Caco-2 (cell line): Measurements from ENCODE around the gene SAMD4B. TPM values are rescaled to one million over a fixed set of nuclear protein-coding genes. Genes with fewer than 3 reads are reported as not detected.

Experiments used
- BruUV-seq: library from RNA; stranded (reverse); fragments of 400-500 nt; replicated peaks from 2 replicates; lab custom pipeline; 2021; lab: Mats Ljungman, UMichigan
- CTCF ChIA-PET: fragments of 300-600 bp; sonication (Branson Sonifier 250); formaldehyde crosslinking; loops from one replicate; lab custom pipeline; 2022; ENCODE audit warnings: antibody characterized with exemption; lab: Charles Lee
- POLR2A ChIA-PET: fragments of 300-600 bp; sonication (Branson Sonifier 250); formaldehyde crosslinking; loops from one replicate; lab custom pipeline; 2022; ENCODE audit warnings: antibody characterized with exemption; lab: Charles Lee
- DNase-seq, 2 experiments: peaks; one replicate each; pipeline versions ENCODE4 v3.0.0 to v3.0.0-alpha.2; 2020 to 2022
- H3K27me3 ChIP-seq: replicated peaks from 2 replicates; pipeline ENCODE4 v1.6.0; 2011; ENCODE audit warnings: low read length; ENCODE audit not compliant: control insufficient read depth, insufficient read depth
- H3K36me3 ChIP-seq: 2 replicates; pipeline ENCODE4 v1.5.1; 2011; ENCODE audit warnings: low read length; ENCODE audit not compliant: control insufficient read depth, insufficient read depth
- H3K4me1 ChIP-seq: fragments of 250-450 bp; sonication (Bioruptor Pico); 2 replicates; pipeline ENCODE4 v1.5.1; 2020; ENCODE audit warnings: mild to moderate bottlenecking
- H3K4me3 ChIP-seq: 2 replicates; pipeline ENCODE4 v1.5.1; 2011; ENCODE audit warnings: low read depth, mild to moderate bottlenecking, control low read depth, low read length
- H3K9me3 ChIP-seq: fragments of 250-450 bp; sonication (Bioruptor Pico); 2 replicates; pipeline ENCODE4 v1.5.1; 2020; ENCODE audit warnings: mild to moderate bottlenecking, moderate library complexity
- H3K27ac Mint-ChIP-seq: one replicate; pipeline ENCODE4 v1.8.0; 2022; ENCODE audit warnings: mixed read lengths; ENCODE audit not compliant: unreplicated experiment
- H3K27me3 Mint-ChIP-seq: one replicate; pipeline ENCODE4 v1.8.0; 2022; ENCODE audit warnings: mixed read lengths; ENCODE audit not compliant: insufficient read depth, unreplicated experiment
- H3K36me3 Mint-ChIP-seq: one replicate; pipeline ENCODE4 v1.8.0; 2022; ENCODE audit warnings: mild to moderate bottlenecking, mixed read lengths; ENCODE audit not compliant: insufficient read depth, unreplicated experiment
- H3K4me1 Mint-ChIP-seq: one replicate; pipeline ENCODE4 v1.8.0; 2022; ENCODE audit warnings: low read depth, mixed read lengths; ENCODE audit not compliant: unreplicated experiment
- H3K4me3 Mint-ChIP-seq: one replicate; pipeline ENCODE4 v1.8.0; 2022; ENCODE audit warnings: mild to moderate bottlenecking, moderate library complexity, mixed read lengths; ENCODE audit not compliant: unreplicated experiment
- H3K9me3 Mint-ChIP-seq: one replicate; pipeline ENCODE4 v1.8.0; 2022; ENCODE audit warnings: mixed read lengths; ENCODE audit not compliant: unreplicated experiment
- CTCF ChIP-seq, 2 experiments: fragments of 200-600 bp in 1 of 2; IDR thresholded peaks; 1 replicate in 1 of 2; 2 replicates in 1 of 2; pipeline versions ENCODE4 v1.5.1 to v1.8.0; 2011 to 2022; ENCODE audit warnings: antibody characterized with exemption in 1 of 2, control low read depth in 1 of 2, inconsistent platforms in 1 of 2, low read depth in 1 of 2, low read length in 1 of 2, mild to moderate bottlenecking in 1 of 2, moderate library complexity in 1 of 2; ENCODE audit not compliant: insufficient read depth in 1 of 2, severe bottlenecking in 1 of 2, unreplicated experiment in 1 of 2
- intact Hi-C: fragments of 100-400 bp; cut with micrococcal nuclease; formaldehyde crosslinking; loops from one replicate; pipeline ENCODE4 v1.10.0; 2022; ENCODE audit not compliant: unreplicated experiment
- total RNA-seq: library from RNA; stranded (reverse); gene quantifications from 2 replicates; pipeline ENCODE4 v1.2.3, GENCODE V29; 2022

SAMD4B gene
- total RNA-seq, 1 experiment from 2014 or later = 132 TPM

GRCh38 chr19:39352381-39353255 lies 10.4 kb downstream of the SAMD4B start:
- Mint-ChIP-seq H3K36me3 (peaks cover 64% of the 10 kb centered on the region), H3K4me1 (no peaks in the 10 kb centered on the region), H3K27me3 (no peaks in the 10 kb centered on the region), H3K27ac (no peak overlapping the region), H3K9me3 (no peaks in the 10 kb centered on the region), H3K4me3 (no peak overlapping the region)
- no peaks in the 10 kb centered on the region for H3K9me3 ChIP-seq
- intact Hi-C loops = no loop called here
- H3K36me3 ChIP-seq = peaks cover 3% of the 10 kb centered on the region
- BruUV-seq = no TSS peak
- no peaks in the 10 kb centered on the region for H3K4me1 ChIP-seq
- ChIA-PET CTCF (interaction anchor here (0.6 kb wide), 2 partner anchors 10 to 268 kb away, joined by 5 read pairs; partner anchors contain the start of gene SAMD4B), POLR2A (no interaction called here)
- no peaks in the 10 kb centered on the region for H3K27me3 ChIP-seq
- no peak overlapping the region for H3K4me3 ChIP-seq
- DNase-seq = no peak
- TF ChIP-seq CTCF (IDR thresholded peaks at IDR 0.05; ENCODE audit: insufficient read depth in 1 of 2, low read depth in 1 of 2, low read length in 1 of 2, severe bottlenecking in 1 of 2, unreplicated experiment in 1 of 2) = no peak

GRCh38 chr19:39355253-39355652 lies 13.0 kb downstream of the SAMD4B start:
- POLR2A ChIA-PET = interaction anchor here (0.6 kb wide), 1 partner anchor 15 kb away, joined by 5 read pairs; no protein-coding TSS in a partner anchor
- H3K27ac Mint-ChIP-seq = no peak overlapping the region
- no peaks in the 10 kb centered on the region for H3K27me3 Mint-ChIP-seq
- no peak overlapping the region for H3K4me3 Mint-ChIP-seq
- H3K36me3 ChIP-seq = peaks cover 3% of the 10 kb centered on the region
- CTCF ChIA-PET = no interaction called here
- H3K4me3 ChIP-seq = no peak overlapping the region
- intact Hi-C loops = no loop called here
- no peak for TF ChIP-seq CTCF (IDR thresholded peaks at IDR 0.05; ENCODE audit: insufficient read depth in 1 of 2, low read depth in 1 of 2, low read length in 1 of 2, severe bottlenecking in 1 of 2, unreplicated experiment in 1 of 2)
- DNase-seq = no peak
- no peaks in the 10 kb centered on the region for H3K9me3 Mint-ChIP-seq
- peaks cover 64% of the 10 kb centered on the region for H3K36me3 Mint-ChIP-seq
- no peaks in the 10 kb centered on the region for H3K9me3 ChIP-seq
- H3K4me1 ChIP-seq = no peaks in the 10 kb centered on the region
- no peaks in the 10 kb centered on the region for H3K4me1 Mint-ChIP-seq
- no peaks in the 10 kb centered on the region for H3K27me3 ChIP-seq
- no TSS peak for BruUV-seq

- no peaks in the 10 kb centered on the region for H3K4me1 ChIP-seq
- Mint-ChIP-seq H3K4me3 (no peak overlapping the region), H3K27ac (peak overlapping the region; percentile 28), H3K4me1 (no peaks in the 10 kb centered on the region), H3K27me3 (no peaks in the 10 kb centered on the region), H3K36me3 (peaks cover 72% of the 10 kb centered on the region), H3K9me3 (no peaks in the 10 kb centered on the region)
- ChIA-PET CTCF (no interaction called here), POLR2A (interaction anchor here (0.6 kb wide), 1 partner anchor 14 kb away, joined by 5 read pairs; no protein-coding TSS in a partner anchor)
- H3K9me3 ChIP-seq = no peaks in the 10 kb centered on the region
- no peaks in the 10 kb centered on the region for H3K27me3 ChIP-seq
- no peak overlapping the region for H3K4me3 ChIP-seq
- H3K36me3 ChIP-seq = peaks cover 3% of the 10 kb centered on the region
- intact Hi-C loops = no loop called here
- TF ChIP-seq CTCF (IDR thresholded peaks at IDR 0.05; ENCODE audit: insufficient read depth in 1 of 2, low read depth in 1 of 2, low read length in 1 of 2, severe bottlenecking in 1 of 2, unreplicated experiment in 1 of 2) = no peak
- DNase-seq = no peak
- no TSS peak for BruUV-seq
Observed at GRCh38 chr19:39356073-39356472, 13.9 kb downstream of the SAMD4B start.
